ENCODE results near the gene CTCFL. TPM values are rescaled to one million over a fixed set of nuclear protein-coding genes. Genes with fewer than 3 reads are reported as not detected.

Gene CTCFL
- total RNA-seq, result not detected
- under 1 TPM; 0.39 to 0.67 (median 0.50) TPM for polyA plus RNA-seq (ENCODE audit: insufficient read length in 6 of 6)
- long read RNA-seq, donor 1, result 0 reads
- long read RNA-seq, donor 2, result 0 reads
- long read RNA-seq, donor 3, partial matches to known transcripts, result 0 of 1 reads
- long read RNA-seq, donor 3, other reads (novel, unspliced or antisense), result 0 of 1 reads
- long read RNA-seq, donor 4, result 0 reads
- long read RNA-seq, donor 5, result 0 reads
- long read RNA-seq, donor 6, result 0 reads
- long read RNA-seq, donor 7, result 0 reads
- long read RNA-seq, donor 8, result 0 reads
- long read RNA-seq, donor 9, result 0 reads
- long read RNA-seq, donor 10, result 0 reads
- long read RNA-seq, donor 11, result 0 reads
- long read RNA-seq, donor 12, result 0 reads

DNA sequence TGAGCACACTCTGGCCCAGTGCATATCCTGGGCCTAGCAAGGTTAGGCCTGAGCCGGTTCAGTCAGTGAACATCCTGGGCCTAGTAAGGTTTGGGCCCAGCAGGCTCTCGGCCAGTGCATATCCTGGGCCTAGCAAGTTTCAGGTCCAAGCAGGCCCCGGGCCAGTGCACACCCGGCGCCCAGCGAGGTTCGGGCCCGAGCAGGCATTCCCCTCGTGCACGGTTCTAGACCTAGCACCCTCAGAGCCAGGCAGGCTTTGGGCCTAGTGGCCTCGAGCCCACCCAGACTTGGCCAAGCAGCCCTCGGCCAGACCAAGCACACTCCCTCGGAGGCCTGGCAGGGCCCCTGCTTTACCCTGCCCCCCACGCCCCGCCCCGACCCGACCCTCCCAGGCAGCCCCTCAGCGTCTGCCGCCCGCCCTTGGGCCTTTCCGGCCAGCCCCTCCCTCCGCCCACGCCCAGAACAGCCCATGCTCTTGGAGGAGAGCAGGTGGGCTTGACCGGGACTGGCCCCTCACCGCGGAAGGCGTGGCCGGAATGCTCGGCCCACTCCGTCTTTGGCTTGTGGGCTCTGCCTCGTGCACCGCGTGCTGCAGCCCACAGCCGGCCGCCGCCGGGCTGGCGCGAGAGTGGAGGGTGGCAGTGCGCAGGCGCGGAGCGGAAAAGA is at the start of gene CTCFL:
CTCFL (minus strand) TSS at position 630 of the 666 bp plus-strand sequence. CDS start 935 bp downstream, outside the sequence.
- H3K36me3 ChIP-seq, result no peaks in the 10 kb centered on the region
- DNase-seq (no peak), ATAC-seq (no peak)
- no peak for TF ChIP-seq CTCF (IDR thresholded peaks at IDR 0.05)
- no peaks in the 10 kb centered on the region for H3K4me1 ChIP-seq
- no peak within 1 kb of the TSS for H3K4me3 ChIP-seq
- intact Hi-C loops (cut with DNase I), result loop anchor here in 1 of 2 donors (5.0 kb wide), 1 partner anchor 53 kb away; no protein-coding TSS in a partner anchor
- no peaks in the 10 kb centered on the region for H3K27me3 ChIP-seq
- no peaks in the 10 kb centered on the region for H3K9me3 ChIP-seq
- H3K27ac ChIP-seq, result no peak within 1 kb of the TSS

DNA sequence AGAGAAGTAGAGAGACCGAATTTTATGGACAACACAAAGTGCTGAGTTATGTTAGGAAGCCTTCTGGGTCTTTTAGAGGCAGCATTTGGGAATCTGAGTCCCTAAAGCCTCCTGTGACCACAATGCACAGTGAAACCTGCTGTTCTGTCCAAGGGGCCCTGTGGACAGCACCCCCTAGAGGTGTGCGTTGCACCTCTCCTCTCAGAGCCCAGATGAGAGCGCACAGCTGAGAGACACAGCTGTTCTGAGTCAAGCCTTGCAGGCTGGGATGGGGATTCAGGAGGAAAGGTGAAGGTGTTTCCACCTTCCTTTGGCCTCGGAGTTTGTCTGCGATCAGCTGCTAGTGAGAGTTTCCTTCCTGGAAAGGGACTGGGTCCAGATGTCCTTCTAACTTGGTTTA is 49.0 kb upstream of the CTCFL start:
- no peak for DNase-seq
- ATAC-seq, result no peak
- TF ChIP-seq CTCF (IDR thresholded peaks at IDR 0.05), result no peak
- Histone ChIP-seq H3K4me3 (no peak overlapping the region), H3K9me3 (no peaks in the 10 kb centered on the region), H3K27me3 (peaks cover 0 to 55% of the 10 kb centered on the region in 2 donors), H3K4me1 (no peaks in the 10 kb centered on the region), H3K36me3 (no peaks in the 10 kb centered on the region), H3K27ac (no peak overlapping the region)
- intact Hi-C loops (cut with DNase I), result no loop called here

- H3K9me3 ChIP-seq, result no peaks in the 10 kb centered on the region
- intact Hi-C loops (cut with DNase I), result no loop called here
- H3K27me3 ChIP-seq, result peaks cover 0 to 55% of the 10 kb centered on the region in 2 donors
- ATAC-seq (no peak), DNase-seq (no peak)
- no peak for TF ChIP-seq CTCF (IDR thresholded peaks at IDR 0.05)
- no peak overlapping the region for H3K4me3 ChIP-seq
- no peak overlapping the region for H3K27ac ChIP-seq
- no peaks in the 10 kb centered on the region for H3K4me1 ChIP-seq
- H3K36me3 ChIP-seq, result no peaks in the 10 kb centered on the region
Measured at GRCh38 chr20:57573242-57573641, 48.3 kb upstream of the CTCFL start.

GRCh38 chr20:57571782-57572416 is 47.0 kb upstream of the CTCFL start:
- no peaks in the 10 kb centered on the region for H3K9me3 ChIP-seq
- no peaks in the 10 kb centered on the region for H3K36me3 ChIP-seq
- intact Hi-C loops (cut with DNase I), result no loop called here
- H3K27me3 ChIP-seq, result peaks cover 0 to 47% of the 10 kb centered on the region in 2 donors
- no peak for ATAC-seq
- DNase-seq, result no peak
- H3K4me1 ChIP-seq, result no peaks in the 10 kb centered on the region
- H3K4me3 ChIP-seq, result no peak overlapping the region
- no peak overlapping the region for H3K27ac ChIP-seq
- no peak for TF ChIP-seq CTCF (IDR thresholded peaks at IDR 0.05)

DNA sequence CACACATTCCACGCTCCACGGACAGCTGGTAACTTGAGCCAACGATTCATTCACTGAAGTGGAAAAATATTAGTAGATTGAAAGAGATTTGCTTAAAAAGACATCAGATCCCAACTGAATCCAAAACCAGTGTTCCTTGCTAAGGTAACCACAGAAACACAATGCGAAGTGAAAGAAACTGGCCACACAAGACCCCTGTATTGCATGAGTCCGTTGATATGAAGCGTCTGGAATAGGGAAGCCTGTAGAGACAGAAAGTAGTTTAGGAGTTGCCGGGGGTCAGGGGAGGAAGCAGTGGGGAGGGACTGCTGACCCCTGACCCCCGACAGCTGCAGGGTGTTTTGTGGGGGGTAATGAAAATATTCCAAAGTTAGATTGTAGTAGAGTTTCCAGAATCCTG is 46.0 kb upstream of the CTCFL start:
- no peak for TF ChIP-seq CTCF (IDR thresholded peaks at IDR 0.05)
- Histone ChIP-seq H3K27ac (no peak overlapping the region), H3K9me3 (no peaks in the 10 kb centered on the region), H3K4me1 (no peaks in the 10 kb centered on the region), H3K27me3 (peaks cover 0 to 40% of the 10 kb centered on the region in 2 donors), H3K36me3 (no peaks in the 10 kb centered on the region), H3K4me3 (no peak overlapping the region)
- ATAC-seq (no peak), DNase-seq (no peak)
- intact Hi-C loops (cut with DNase I), result no loop called here

Measured in left lung (tissue), 14 donors.